Retinal pigment epithelial cell (primary cell): ENCODE data around the gene ANKRD13D.

ENCODE experiments used
- DNase-seq: peaks from one replicate; pipeline ENCODE4 v3.0.0-alpha.2; 2010; ENCODE audit warnings: low read depth
- H3K4me3 ChIP-seq: 2 replicates; pipeline ENCODE4 v1.5.1; 2011; ENCODE audit warnings: mild to moderate bottlenecking, low read length, control low read depth, moderate library complexity
- TF ChIP-seq, protein P1 (sequence below): conservative IDR thresholded peaks from 2 replicates; pipeline ENCODE4 v1.5.1; 2011; ENCODE audit warnings: low read depth, low read length, control low read depth, inconsistent platforms

The ANKRD13D gene

DNA sequence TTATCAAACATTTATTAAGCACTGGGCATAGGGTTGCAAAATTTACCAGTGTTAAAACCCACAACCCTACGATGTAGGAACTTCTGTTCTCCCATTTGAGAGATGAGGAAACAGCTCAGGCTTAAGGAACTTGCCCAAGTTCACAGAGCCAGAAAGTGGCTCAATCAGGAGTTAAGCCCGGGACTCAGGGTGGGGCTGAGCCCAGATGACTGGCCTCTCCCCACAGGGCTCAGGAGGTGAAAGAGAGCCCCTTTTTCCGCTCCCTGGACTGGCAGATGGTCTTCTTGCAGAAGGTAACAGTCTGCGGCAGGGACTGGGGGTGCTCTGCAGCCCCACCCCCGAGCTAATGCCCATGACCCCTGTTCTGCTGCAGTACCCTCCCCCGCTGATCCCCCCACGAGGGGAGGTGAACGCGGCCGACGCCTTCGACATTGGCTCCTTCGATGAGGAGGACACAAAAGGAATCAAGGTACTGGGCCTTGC is 5.6 kb upstream of the ANKRD13D start:
- no peak overlapping the region for H3K4me3 ChIP-seq
- TF ChIP-seq, protein P1, sequence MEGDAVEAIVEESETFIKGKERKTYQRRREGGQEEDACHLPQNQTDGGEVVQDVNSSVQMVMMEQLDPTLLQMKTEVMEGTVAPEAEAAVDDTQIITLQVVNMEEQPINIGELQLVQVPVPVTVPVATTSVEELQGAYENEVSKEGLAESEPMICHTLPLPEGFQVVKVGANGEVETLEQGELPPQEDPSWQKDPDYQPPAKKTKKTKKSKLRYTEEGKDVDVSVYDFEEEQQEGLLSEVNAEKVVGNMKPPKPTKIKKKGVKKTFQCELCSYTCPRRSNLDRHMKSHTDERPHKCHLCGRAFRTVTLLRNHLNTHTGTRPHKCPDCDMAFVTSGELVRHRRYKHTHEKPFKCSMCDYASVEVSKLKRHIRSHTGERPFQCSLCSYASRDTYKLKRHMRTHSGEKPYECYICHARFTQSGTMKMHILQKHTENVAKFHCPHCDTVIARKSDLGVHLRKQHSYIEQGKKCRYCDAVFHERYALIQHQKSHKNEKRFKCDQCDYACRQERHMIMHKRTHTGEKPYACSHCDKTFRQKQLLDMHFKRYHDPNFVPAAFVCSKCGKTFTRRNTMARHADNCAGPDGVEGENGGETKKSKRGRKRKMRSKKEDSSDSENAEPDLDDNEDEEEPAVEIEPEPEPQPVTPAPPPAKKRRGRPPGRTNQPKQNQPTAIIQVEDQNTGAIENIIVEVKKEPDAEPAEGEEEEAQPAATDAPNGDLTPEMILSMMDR = no peak
- DNase-seq = no peak

DNA sequence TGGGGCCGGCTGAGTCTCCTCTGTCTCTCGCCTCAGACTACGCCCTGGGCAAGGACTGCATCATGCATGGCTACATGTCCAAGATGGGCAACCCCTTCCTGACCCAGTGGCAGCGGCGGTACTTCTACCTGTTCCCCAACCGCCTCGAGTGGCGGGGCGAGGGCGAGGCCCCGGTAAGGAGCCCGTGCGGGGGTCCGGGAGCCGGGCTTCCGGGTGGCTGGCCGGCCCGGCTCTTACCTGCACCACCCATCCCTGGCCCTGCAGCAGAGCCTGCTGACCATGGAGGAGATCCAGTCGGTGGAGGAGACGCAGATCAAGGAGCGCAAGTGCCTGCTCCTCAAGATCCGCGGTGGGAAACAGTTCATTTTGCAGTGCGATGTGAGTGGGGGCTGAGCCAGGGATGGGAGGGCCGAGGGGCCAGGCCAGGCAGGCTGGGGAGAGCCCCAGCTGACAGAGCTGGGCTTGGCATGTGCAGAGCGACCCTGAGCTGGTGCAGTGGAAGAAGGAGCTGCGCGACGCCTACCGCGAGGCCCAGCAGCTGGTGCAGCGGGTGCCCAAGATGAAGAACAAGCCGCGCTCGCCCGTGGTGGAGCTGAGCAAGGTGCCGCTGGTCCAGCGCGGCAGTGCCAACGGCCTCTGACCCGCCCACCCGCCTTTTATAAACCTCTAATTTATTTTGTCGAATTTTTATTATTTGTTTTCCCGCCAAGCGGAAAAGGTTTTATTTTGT is 4.1 kb upstream of the ANKRD13D start:
- TF ChIP-seq, protein P1 = no peak
- H3K4me3 ChIP-seq = no peak overlapping the region
- DNase-seq = no peak

DNA sequence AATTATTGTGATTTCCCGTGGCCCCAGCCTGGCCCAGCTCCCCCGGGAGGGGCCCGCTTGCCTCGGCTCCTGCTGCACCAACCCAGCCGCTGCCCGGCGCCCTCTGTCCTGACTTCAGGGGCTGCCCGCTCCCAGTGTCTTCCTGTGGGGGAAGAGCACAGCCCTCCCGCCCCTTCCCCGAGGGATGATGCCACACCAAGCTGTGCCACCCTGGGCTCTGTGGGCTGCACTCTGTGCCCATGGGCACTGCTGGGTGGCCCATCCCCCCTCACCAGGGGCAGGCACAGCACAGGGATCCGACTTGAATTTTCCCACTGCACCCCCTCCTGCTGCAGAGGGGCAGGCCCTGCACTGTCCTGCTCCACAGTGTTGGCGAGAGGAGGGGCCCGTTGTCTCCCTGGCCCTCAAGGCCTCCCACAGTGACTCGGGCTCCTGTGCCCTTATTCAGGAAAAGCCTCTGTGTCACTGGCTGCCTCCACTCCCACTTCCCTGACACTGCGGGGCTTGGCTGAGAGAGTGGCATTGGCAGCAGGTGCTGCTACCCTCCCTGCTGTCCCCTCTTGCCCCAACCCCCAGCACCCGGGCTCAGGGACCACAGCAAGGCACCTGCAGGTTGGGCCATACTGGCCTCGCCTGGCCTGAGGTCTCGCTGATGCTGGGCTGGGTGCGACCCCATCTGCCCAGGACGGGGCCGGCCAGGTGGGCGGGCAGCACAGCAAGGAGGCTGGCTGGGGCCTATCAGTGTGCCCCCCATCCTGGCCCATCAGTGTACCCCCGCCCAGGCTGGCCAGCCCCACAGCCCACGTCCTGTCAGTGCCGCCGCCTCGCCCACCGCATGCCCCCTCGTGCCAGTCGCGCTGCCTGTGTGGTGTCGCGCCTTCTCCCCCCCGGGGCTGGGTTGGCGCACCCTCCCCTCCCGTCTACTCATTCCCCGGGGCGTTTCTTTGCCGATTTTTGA is 3.3 kb upstream of the ANKRD13D start:
- TF ChIP-seq, protein P1 = no peak
- no peak for DNase-seq
- H3K4me3 ChIP-seq = no peak overlapping the region

DNA sequence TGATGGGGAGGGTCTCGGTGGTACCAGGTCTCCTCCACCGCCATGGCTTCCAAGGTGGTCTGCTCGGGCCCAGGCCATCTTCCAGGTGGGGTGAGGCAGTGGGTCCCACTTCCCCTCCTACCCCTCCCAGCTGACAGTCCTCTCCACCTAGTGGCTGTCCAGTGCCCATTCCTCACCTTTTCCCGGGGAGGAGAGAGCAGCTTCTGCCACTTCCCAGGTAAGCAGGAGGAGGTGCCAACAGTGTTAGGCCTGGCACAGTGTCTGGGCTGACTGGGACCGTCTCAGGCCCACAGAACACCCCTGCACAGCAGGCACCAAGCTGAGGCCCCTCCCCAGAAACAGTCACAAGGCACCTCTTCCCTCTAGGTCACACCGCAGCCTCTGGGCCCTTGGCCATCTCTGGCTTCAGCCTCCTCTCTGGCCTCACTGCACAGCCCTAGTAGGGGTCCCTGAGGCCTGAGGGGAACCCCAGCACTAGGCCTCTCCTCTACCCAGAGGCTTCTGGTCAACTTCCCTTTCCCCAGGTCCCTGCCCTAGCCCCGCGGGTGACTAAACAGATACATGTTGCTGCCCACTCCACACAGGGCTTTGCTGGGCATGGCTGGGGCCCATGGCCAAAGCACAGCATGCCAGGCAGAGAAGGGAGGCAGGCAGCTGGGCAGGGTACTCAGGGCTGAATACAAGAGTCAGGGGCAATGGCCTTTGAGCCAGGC is 2.3 kb upstream of the ANKRD13D start:
- TF ChIP-seq, protein P1 = no peak
- no peak overlapping the region for H3K4me3 ChIP-seq
- no peak for DNase-seq

DNA sequence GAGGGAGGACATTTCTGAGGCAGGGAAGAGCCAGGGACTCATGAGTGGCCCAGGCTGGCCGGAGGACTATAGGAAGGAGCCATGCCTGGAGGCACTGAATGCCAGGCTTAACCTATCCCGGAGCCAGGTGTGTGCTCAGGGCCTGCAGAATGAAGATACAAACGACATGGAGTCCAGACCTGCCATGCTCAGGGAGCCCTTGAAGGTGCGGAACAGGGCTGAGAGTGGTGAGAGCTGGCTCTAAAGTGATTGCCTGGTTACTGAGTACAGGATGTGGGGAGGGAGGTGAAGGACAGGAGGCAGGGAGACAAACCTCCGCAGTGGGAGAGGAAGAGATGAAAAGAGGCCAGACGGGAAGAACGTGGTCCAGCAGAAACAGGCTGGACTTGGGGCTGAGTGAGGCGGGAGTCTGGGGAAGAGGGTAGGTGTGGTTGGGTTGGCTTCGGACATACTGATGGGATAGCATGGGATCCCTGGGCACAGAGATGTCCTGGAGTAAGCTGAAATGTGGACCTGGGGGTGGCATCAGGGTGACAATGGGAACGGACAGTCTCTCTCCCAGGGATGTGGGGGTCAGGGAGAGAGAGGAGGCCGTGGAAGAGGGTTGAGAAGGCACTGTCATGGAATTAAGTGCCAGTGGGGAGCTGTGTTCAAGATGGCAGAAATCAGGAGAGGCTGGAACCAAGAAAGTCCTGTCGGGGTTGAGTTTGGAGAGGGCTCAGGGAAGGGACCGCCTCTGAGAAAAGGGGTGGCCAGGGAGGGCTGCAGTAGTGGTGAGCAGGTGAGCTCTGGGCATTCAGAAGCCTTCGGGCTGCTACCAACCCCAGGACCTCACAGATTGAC is 1.5 kb upstream of the ANKRD13D start:
- DNase-seq = no peak
- H3K4me3 ChIP-seq = no peak overlapping the region
- TF ChIP-seq, protein P1 = no peak

DNA sequence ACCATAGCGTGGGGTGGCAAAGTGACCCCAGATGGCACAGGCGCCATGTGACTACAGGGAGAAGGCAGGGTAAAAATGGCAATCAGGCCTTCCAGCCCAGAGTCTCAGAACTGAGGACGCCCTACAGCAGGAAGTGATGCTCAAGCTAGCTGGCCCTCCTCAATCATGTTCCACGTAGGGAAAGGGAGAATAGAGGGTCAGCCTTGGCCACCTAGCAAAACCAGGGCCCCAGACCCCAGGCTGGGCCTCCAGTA is 978 bp upstream of the ANKRD13D start:
- no peak for DNase-seq
- TF ChIP-seq, protein P1 = no peak
- H3K4me3 ChIP-seq = peak overlapping the region; percentile 64
